ENCODE results near the gene PRKN.

PRKN gene

GRCh38 chr6:161676586-161676985 is 1051.0 kb downstream of the PRKN start:
- DNase-seq: no peak

GRCh38 chr6:161674930-161675682 is 1052.5 kb downstream of the PRKN start:
- DNase-seq: no peak

- DNase-seq: no peak
These were observed 1054.5 kb downstream of the PRKN start for GRCh38 chr6:161673026-161673425.

- DNase-seq: no peak
These were observed 1056.4 kb downstream of the PRKN start for GRCh38 chr6:161671117-161671516.

- DNase-seq: no peak
These were observed 1058.9 kb downstream of the PRKN start for GRCh38 chr6:161668665-161669064.

- no peak for DNase-seq
These were observed 1059.6 kb downstream of the PRKN start for GRCh38 chr6:161667957-161668356.

- no peak for DNase-seq
These were observed 1063.9 kb downstream of the PRKN start for GRCh38 chr6:161663682-161664081.

- no peak for DNase-seq
These were observed 1066.6 kb downstream of the PRKN start for GRCh38 chr6:161660666-161661571.

GRCh38 chr6:161658211-161658610 is 1069.4 kb downstream of the PRKN start:
- DNase-seq: no peak

GRCh38 chr6:161654209-161654608 is 1073.4 kb downstream of the PRKN start:
- no peak for DNase-seq

- no peak for DNase-seq
These were observed 1075.6 kb downstream of the PRKN start for GRCh38 chr6:161651949-161652348.

- no peak for DNase-seq
These were observed 1077.7 kb downstream of the PRKN start for GRCh38 chr6:161649841-161650240.

- no peak for DNase-seq
These were observed 1078.5 kb downstream of the PRKN start for GRCh38 chr6:161649068-161649467.

GRCh38 chr6:161647234-161647633 is 1080.3 kb downstream of the PRKN start:
- no peak for DNase-seq

- no peak for DNase-seq
These were observed 1083.0 kb downstream of the PRKN start for GRCh38 chr6:161644521-161644920.

GRCh38 chr6:161641175-161641574 is 1086.4 kb downstream of the PRKN start:
- DNase-seq: no peak

GRCh38 chr6:161639772-161640171 is 1087.8 kb downstream of the PRKN start:
- no peak for DNase-seq

GRCh38 chr6:161637658-161638057 is 1089.9 kb downstream of the PRKN start:
- no peak for DNase-seq

GRCh38 chr6:161636882-161637430 is 1090.6 kb downstream of the PRKN start:
- no peak for DNase-seq

- no peak for DNase-seq
These were observed 1091.6 kb downstream of the PRKN start for GRCh38 chr6:161635975-161636374.

- no peak for DNase-seq
These were observed 1092.7 kb downstream of the PRKN start for GRCh38 chr6:161634916-161635315.

GRCh38 chr6:161631676-161632194 is 1095.8 kb downstream of the PRKN start:
- no peak for DNase-seq

- no peak for DNase-seq
These were observed 1096.9 kb downstream of the PRKN start for GRCh38 chr6:161630674-161631073.

All from effector CD4-positive, alpha-beta T cell (primary cell).